HTERT RPE-1 (cell line): ENCODE measurements around the gene NRDC.

Source experiments
- in situ Hi-C: fragments of 300-500 bp; cut with MboI; formaldehyde crosslinking; loops from 4 replicates; pipeline ENCODE4 v1.14.3; 2020; ENCODE audit warnings: low sequenced_read_pairs

NRDC gene

GRCh38 chr1:51784997-51785421 is 93.5 kb downstream of the NRDC start:
- in situ Hi-C loops, result no loop called here

- in situ Hi-C loops, result no loop called here
Measured at GRCh38 chr1:51780927-51781326, 97.6 kb downstream of the NRDC start.

GRCh38 chr1:51776408-51776807 is 102.1 kb downstream of the NRDC start:
- in situ Hi-C loops, result no loop called here

- in situ Hi-C loops, result no loop called here
Measured at GRCh38 chr1:51768971-51769588, 109.4 kb downstream of the NRDC start.

GRCh38 chr1:51761351-51761750 is 117.2 kb downstream of the NRDC start:
- in situ Hi-C loops, result no loop called here

- in situ Hi-C loops, result no loop called here
Measured at GRCh38 chr1:51760872-51761271, 117.7 kb downstream of the NRDC start.

- in situ Hi-C loops, result no loop called here
Measured at GRCh38 chr1:51758310-51758709, 120.2 kb downstream of the NRDC start.

- in situ Hi-C loops, result no loop called here
Measured at GRCh38 chr1:51756290-51756689, 122.2 kb downstream of the NRDC start.

- in situ Hi-C loops, result no loop called here
Measured at GRCh38 chr1:51755437-51755836, 123.1 kb downstream of the NRDC start.

GRCh38 chr1:51754666-51755065 is 123.9 kb downstream of the NRDC start:
- in situ Hi-C loops, result no loop called here

GRCh38 chr1:51753969-51754368 is 124.6 kb downstream of the NRDC start:
- in situ Hi-C loops, result no loop called here

GRCh38 chr1:51752073-51752948 is 126.2 kb downstream of the NRDC start:
- in situ Hi-C loops, result no loop called here

- in situ Hi-C loops, result no loop called here
Measured at GRCh38 chr1:51750729-51751128, 127.8 kb downstream of the NRDC start.

GRCh38 chr1:51750218-51750617 is 128.3 kb downstream of the NRDC start:
- in situ Hi-C loops, result no loop called here

GRCh38 chr1:51749151-51749550 is 129.4 kb downstream of the NRDC start:
- in situ Hi-C loops, result no loop called here

GRCh38 chr1:51745304-51745570 is 133.3 kb downstream of the NRDC start:
- in situ Hi-C loops, result no loop called here

GRCh38 chr1:51744506-51745303 is 133.8 kb downstream of the NRDC start:
- in situ Hi-C loops, result no loop called here

- in situ Hi-C loops, result no loop called here
Measured at GRCh38 chr1:51741121-51741681, 137.3 kb downstream of the NRDC start.

- in situ Hi-C loops, result no loop called here
Measured at GRCh38 chr1:51740652-51741051, 137.9 kb downstream of the NRDC start.
